WTC11 (cell line): ENCODE data around the gene SORCS2. TPM values are rescaled to one million over a fixed set of nuclear protein-coding genes. Genes with fewer than 3 reads are reported as not detected.

Experiments
- ATAC-seq: fragments of 200-7000 bp; cut with Tn5 transposase; 2 replicates; pipeline ENCODE4 v1.10.0; 2021; ENCODE audit warnings: mild to moderate bottlenecking, moderate library complexity
- CTCF ChIA-PET: fragments of 300-600 bp; sonication (Branson Sonifier 250); formaldehyde crosslinking; loops from one replicate; lab custom pipeline; 2021; ENCODE audit warnings: antibody characterized with exemption; lab: Charles Lee
- POLR2A ChIA-PET: fragments of 350-600 bp; sonication (Branson Sonifier 250); formaldehyde crosslinking; loops from one replicate; lab custom pipeline; 2021; ENCODE audit warnings: antibody characterized with exemption; lab: Charles Lee
- DNase-seq: peaks from one replicate; pipeline ENCODE4 v3.0.0; 2021; ENCODE audit warnings: low spot score
- H3K27ac Mint-ChIP-seq: 2 replicates; pipeline ENCODE4 v1.8.0; 2021; ENCODE audit warnings: mixed read lengths
- H3K27me3 Mint-ChIP-seq: 2 replicates; pipeline ENCODE4 v1.8.0; 2021; ENCODE audit warnings: low read depth, mild to moderate bottlenecking, moderate library complexity, mixed read lengths
- H3K36me3 Mint-ChIP-seq: 2 replicates; pipeline ENCODE4 v1.8.0; 2021; ENCODE audit warnings: mixed read lengths
- H3K4me1 Mint-ChIP-seq: 2 replicates; pipeline ENCODE4 v1.8.0; 2022; ENCODE audit warnings: mixed read lengths
- H3K4me3 Mint-ChIP-seq: 2 replicates; pipeline ENCODE4 v1.8.0; 2021; ENCODE audit warnings: mild to moderate bottlenecking, moderate library complexity, mixed read lengths
- H3K9me3 Mint-ChIP-seq: 2 replicates; pipeline ENCODE4 v1.8.0; 2021; ENCODE audit warnings: mixed read lengths
- ATF1 ChIP-seq: sonication (generic); formaldehyde crosslinking; IDR thresholded peaks from 2 replicates; pipeline ENCODE4 v1.8.1; 2023; ENCODE audit warnings: mild to moderate bottlenecking, moderate library complexity, missing genetic modification reagents
- ESRRA ChIP-seq: sonication (generic); formaldehyde crosslinking; IDR thresholded peaks from 2 replicates; pipeline ENCODE4 v1.8.1; 2022; ENCODE audit warnings: mild to moderate bottlenecking, missing genetic modification reagents, borderline replicate concordance
- GTF2I ChIP-seq: fragments of 250-450 bp; sonication (Bioruptor Pico); conservative IDR thresholded peaks from 2 replicates; pipeline ENCODE4 v1.4.0; 2021; ENCODE audit warnings: mild to moderate bottlenecking
- IRF1 ChIP-seq: sonication (generic); formaldehyde crosslinking; IDR thresholded peaks from 2 replicates; pipeline ENCODE4 v1.8.0; 2023; ENCODE audit warnings: missing genetic modification reagents
- IRF2 ChIP-seq: sonication (generic); formaldehyde crosslinking; IDR thresholded peaks from 2 replicates; pipeline ENCODE4 v1.8.0; 2022; ENCODE audit warnings: low read depth, missing genetic modification reagents, borderline replicate concordance
- JAZF1 ChIP-seq: fragments of 250-450 bp; sonication (Bioruptor Pico); IDR thresholded peaks from 2 replicates; pipeline ENCODE4 v1.9.0; 2021; ENCODE audit warnings: moderate library complexity, mild to moderate bottlenecking, inconsistent platforms
- MAX ChIP-seq: sonication (generic); formaldehyde crosslinking; IDR thresholded peaks from 2 replicates; pipeline ENCODE4 v1.8.0; 2022; ENCODE audit warnings: mild to moderate bottlenecking, missing genetic modification reagents
- MXD4 ChIP-seq: fragments of 250-450 bp; sonication (Bioruptor Pico); IDR thresholded peaks from 2 replicates; pipeline ENCODE4 v1.8.0; 2021; ENCODE audit warnings: mild to moderate bottlenecking, moderate library complexity, borderline replicate concordance
- NFE2L1 ChIP-seq: sonication (generic); formaldehyde crosslinking; IDR thresholded peaks from 2 replicates; pipeline ENCODE4 v1.8.1; 2023; ENCODE audit warnings: missing genetic modification reagents
- PRRX2 ChIP-seq: fragments of 250-450 bp; sonication (Bioruptor Pico); IDR thresholded peaks from 2 replicates; pipeline ENCODE4 v1.8.0; 2021; ENCODE audit warnings: mild to moderate bottlenecking
- RELA ChIP-seq: sonication (generic); formaldehyde crosslinking; IDR thresholded peaks from 2 replicates; pipeline ENCODE4 v1.8.1; 2022; ENCODE audit warnings: missing genetic modification reagents, mild to moderate bottlenecking, borderline replicate concordance
- TEAD1 ChIP-seq: sonication (generic); formaldehyde crosslinking; IDR thresholded peaks from 2 replicates; pipeline ENCODE4 v1.8.0; 2022; ENCODE audit warnings: mild to moderate bottlenecking, missing genetic modification reagents
- TP53 ChIP-seq: sonication (generic); formaldehyde crosslinking; IDR thresholded peaks from 2 replicates; pipeline ENCODE4 v1.8.1; 2023; ENCODE audit warnings: mild to moderate bottlenecking, missing genetic modification reagents
- ZBTB21 ChIP-seq: sonication (generic); formaldehyde crosslinking; IDR thresholded peaks from 2 replicates; pipeline ENCODE4 v1.8.1; 2023; ENCODE audit warnings: mild to moderate bottlenecking, missing genetic modification reagents, borderline replicate concordance
- ZBTB43 ChIP-seq: sonication (generic); formaldehyde crosslinking; IDR thresholded peaks from 2 replicates; pipeline ENCODE4 v1.8.1; 2023; ENCODE audit warnings: mild to moderate bottlenecking, missing genetic modification reagents
- ZNF232 ChIP-seq: sonication (generic); formaldehyde crosslinking; IDR thresholded peaks from 2 replicates; pipeline ENCODE4 v1.8.0; 2022; ENCODE audit warnings: mild to moderate bottlenecking, missing genetic modification reagents
- total RNA-seq: library from RNA; stranded (reverse); gene quantifications from 3 replicates; pipeline ENCODE4 v1.2.3, GENCODE V29; 2021
- TF ChIP-seq, protein P1 (sequence below): fragments of 250-450 bp; sonication (Bioruptor Pico); conservative IDR thresholded peaks from 2 replicates; pipeline ENCODE4 v1.9.0; 2021; ENCODE audit warnings: mild to moderate bottlenecking
- TF ChIP-seq, protein P2 (sequence below): sonication (generic); formaldehyde crosslinking; IDR thresholded peaks from 2 replicates; pipeline ENCODE4 v1.8.1; 2022; ENCODE audit warnings: mild to moderate bottlenecking, missing genetic modification reagents, moderate library complexity, borderline replicate concordance
- TF ChIP-seq, protein P3 (sequence below): fragments of 200-600 bp; IDR thresholded peaks from 2 replicates; pipeline ENCODE4 v1.8.0; 2022; ENCODE audit warnings: antibody characterized with exemption

Gene SORCS2
- total RNA-seq, 1 experiment from 2014 or later, result 6.6 TPM

DNA sequence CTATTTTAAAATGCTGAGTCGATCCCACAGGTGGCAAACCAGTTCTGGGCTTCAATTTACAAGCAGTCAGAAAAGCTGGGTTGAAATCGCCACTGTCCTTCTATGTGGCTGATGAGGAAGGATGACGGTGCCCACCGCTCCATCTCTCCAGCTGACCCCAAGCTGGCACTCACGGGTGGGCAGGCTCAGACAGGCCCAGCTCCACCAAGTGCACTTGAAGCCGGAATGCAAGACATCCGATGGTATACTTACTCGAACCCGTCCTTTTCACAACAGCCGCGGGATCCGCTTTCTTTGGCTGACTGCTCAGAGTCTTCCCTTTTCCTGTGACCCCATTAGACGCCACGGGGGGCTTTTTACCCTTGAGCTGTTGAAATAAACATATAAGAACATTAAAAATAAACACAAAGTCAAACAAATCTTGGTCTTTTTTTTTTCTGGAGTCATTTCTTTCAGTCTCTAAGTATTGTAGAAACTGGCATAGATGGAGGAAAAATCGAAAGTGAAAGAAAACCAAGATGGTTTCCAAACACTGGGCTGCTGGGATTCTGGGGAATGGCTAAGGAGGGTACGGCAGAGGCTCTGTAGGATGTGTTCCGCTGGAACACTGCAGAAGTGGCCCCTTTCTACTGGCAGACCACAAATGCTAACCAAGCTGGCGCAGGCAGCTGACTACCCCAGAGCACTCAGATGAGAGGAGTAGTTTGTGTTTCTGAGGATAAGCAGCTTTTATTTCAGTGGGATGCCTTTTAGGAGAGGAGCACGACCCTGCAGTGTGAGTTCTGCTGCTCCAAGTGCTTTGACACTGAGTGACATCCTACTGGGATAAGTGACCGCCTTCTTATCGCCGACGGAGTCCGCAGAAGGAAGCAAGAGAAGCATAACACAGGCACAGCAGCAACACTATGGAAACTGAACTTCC lies 586.4 kb downstream of the SORCS2 start:
- H3K4me3 Mint-ChIP-seq, result no peak overlapping the region
- ChIA-PET CTCF (interaction anchor here (0.9 to 1.4 kb wide), 3 partner anchors 9 to 25 kb away, joined by 3 to 5 read pairs (median 4); no protein-coding TSS in a partner anchor), POLR2A (interaction anchor here (1.0 kb wide), 1 partner anchor 26 kb away, joined by 3 read pairs; no protein-coding TSS in a partner anchor)
- H3K27me3 Mint-ChIP-seq, result no peaks in the 10 kb centered on the region
- DNase-seq, result no peak
- no peaks in the 10 kb centered on the region for H3K9me3 Mint-ChIP-seq
- peaks cover 31% of the 10 kb centered on the region for H3K36me3 Mint-ChIP-seq
- peaks cover 8% of the 10 kb centered on the region for H3K4me1 Mint-ChIP-seq
- H3K27ac Mint-ChIP-seq, result no peak overlapping the region
- TF ChIP-seq NFE2L1 (CRISPR knock-in tag) (no peak), MXD4 (CRISPR knock-in tag) (no peak), TP53 (CRISPR knock-in tag) (no peak), RELA (no peak), MAX (CRISPR knock-in tag) (no peak), IRF2 (no peak), GTF2I (CRISPR knock-in tag) (no peak)
- TF ChIP-seq, protein P1, sequence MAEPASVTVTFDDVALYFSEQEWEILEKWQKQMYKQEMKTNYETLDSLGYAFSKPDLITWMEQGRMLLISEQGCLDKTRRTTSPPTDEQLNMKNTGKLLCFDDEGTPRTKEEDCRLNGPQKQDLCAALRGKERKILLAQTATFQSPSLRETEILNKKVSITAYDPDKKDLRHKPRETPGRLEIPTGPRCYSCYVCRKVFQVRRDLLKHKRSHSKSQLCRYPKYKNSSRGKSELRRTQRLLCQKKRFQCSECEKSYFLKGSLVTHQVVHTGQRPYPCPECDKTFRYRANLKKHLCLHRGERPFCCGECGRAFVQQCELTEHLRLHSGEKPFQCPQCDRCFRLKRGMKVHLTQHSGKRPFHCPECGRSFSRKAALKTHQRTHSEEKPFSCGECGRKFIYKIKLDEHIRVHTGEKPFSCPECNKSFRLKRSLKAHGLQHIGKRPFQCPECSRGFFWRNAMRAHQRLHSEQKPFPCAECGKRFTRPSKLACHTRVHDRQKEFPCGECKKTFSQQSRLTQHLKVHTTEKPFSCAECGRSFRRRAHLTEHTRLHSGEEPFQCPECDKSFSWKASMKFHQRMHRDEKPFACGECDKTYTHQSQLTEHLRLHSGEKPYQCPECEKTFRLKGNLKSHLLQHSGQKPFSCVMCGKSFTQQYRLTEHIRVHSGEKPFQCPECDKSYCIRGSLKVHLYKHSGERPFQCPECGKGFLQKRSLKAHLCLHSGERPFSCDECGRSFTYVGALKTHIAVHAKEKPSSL, result no peak
- TF ChIP-seq, protein P2, sequence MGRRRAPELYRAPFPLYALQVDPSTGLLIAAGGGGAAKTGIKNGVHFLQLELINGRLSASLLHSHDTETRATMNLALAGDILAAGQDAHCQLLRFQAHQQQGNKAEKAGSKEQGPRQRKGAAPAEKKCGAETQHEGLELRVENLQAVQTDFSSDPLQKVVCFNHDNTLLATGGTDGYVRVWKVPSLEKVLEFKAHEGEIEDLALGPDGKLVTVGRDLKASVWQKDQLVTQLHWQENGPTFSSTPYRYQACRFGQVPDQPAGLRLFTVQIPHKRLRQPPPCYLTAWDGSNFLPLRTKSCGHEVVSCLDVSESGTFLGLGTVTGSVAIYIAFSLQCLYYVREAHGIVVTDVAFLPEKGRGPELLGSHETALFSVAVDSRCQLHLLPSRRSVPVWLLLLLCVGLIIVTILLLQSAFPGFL (CRISPR knock-in tag), result no peak
- TF ChIP-seq, all 79 proteins: peak for 0
- no peak for ATAC-seq

DNA sequence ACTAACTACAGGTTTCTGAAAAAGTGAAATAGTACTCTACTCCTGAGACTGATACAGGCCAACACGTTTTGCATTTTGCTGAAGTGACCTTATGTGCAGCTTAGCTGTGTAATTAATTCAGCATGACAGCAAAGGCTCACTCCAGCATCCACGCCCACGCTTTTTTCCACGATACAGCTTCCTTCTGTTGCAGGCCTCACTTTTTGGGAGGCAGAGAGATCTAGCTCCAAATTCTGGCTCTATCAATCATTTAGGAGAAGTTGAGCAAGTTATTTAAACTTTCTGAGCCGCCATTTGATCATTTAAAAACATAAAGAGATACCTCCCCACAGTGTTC lies 587.1 kb downstream of the SORCS2 start:
- peaks cover 28% of the 10 kb centered on the region for H3K36me3 Mint-ChIP-seq
- no peaks in the 10 kb centered on the region for H3K27me3 Mint-ChIP-seq
- no peak overlapping the region for H3K27ac Mint-ChIP-seq
- H3K9me3 Mint-ChIP-seq, result no peaks in the 10 kb centered on the region
- no peak for DNase-seq
- H3K4me3 Mint-ChIP-seq, result no peak overlapping the region
- POLR2A ChIA-PET, result interaction anchor here (1.0 kb wide), 1 partner anchor 25 kb away, joined by 3 read pairs; no protein-coding TSS in a partner anchor
- peaks cover 8% of the 10 kb centered on the region for H3K4me1 Mint-ChIP-seq
- CTCF ChIA-PET, result interaction anchor here (1.4 kb wide), 1 partner anchor 23 kb away, joined by 4 read pairs; no protein-coding TSS in a partner anchor
- TF ChIP-seq ATF1 (no peak), JAZF1 (CRISPR knock-in tag) (no peak), ZNF232 (CRISPR knock-in tag) (no peak), ZBTB21 (CRISPR knock-in tag) (no peak)
- TF ChIP-seq, protein P1, result no peak
- no peak for ATAC-seq

GRCh38 chr4:7780751-7781348 lies 588.5 kb downstream of the SORCS2 start:
- DNase-seq (no peak), ATAC-seq (no peak)
- ChIA-PET POLR2A (no interaction called here), CTCF (no interaction called here)
- Mint-ChIP-seq H3K36me3 (peaks cover 31% of the 10 kb centered on the region), H3K4me1 (no peaks in the 10 kb centered on the region), H3K27ac (no peak overlapping the region), H3K9me3 (no peaks in the 10 kb centered on the region), H3K27me3 (no peaks in the 10 kb centered on the region), H3K4me3 (no peak overlapping the region)
- TF ChIP-seq ZBTB43 (CRISPR knock-in tag), result no peak
- TF ChIP-seq, protein P2 (CRISPR knock-in tag), result no peak
- TF ChIP-seq ZBTB21 (CRISPR knock-in tag), result no peak
- TF ChIP-seq ESRRA, result no peak
- TF ChIP-seq, protein P3, sequence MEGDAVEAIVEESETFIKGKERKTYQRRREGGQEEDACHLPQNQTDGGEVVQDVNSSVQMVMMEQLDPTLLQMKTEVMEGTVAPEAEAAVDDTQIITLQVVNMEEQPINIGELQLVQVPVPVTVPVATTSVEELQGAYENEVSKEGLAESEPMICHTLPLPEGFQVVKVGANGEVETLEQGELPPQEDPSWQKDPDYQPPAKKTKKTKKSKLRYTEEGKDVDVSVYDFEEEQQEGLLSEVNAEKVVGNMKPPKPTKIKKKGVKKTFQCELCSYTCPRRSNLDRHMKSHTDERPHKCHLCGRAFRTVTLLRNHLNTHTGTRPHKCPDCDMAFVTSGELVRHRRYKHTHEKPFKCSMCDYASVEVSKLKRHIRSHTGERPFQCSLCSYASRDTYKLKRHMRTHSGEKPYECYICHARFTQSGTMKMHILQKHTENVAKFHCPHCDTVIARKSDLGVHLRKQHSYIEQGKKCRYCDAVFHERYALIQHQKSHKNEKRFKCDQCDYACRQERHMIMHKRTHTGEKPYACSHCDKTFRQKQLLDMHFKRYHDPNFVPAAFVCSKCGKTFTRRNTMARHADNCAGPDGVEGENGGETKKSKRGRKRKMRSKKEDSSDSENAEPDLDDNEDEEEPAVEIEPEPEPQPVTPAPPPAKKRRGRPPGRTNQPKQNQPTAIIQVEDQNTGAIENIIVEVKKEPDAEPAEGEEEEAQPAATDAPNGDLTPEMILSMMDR, result no peak
- TF ChIP-seq PRRX2, result no peak
- no peak for TF ChIP-seq TEAD1
- no peak for TF ChIP-seq IRF1 (CRISPR knock-in tag)
